HG03558 (cell line): ENCODE results near the gene KCNQ1.

Experiments
- ATAC-seq: cut with Tn5 transposase; IDR thresholded peaks from one replicate; pipeline ENCODE4 v1.9.1; 2021; ENCODE audit warnings: moderate number of reproducible peaks; ENCODE audit not compliant: unreplicated experiment; ENCODE audit errors: extremely low read depth

The KCNQ1 gene

GRCh38 chr11:2715716-2716350 is 271.0 kb downstream of the KCNQ1 start:
- ATAC-seq, result no peak

- no peak for ATAC-seq
Observed at GRCh38 chr11:2716376-2717095, 271.7 kb downstream of the KCNQ1 start.

GRCh38 chr11:2717561-2718325 is 272.9 kb downstream of the KCNQ1 start:
- ATAC-seq, result no peak

GRCh38 chr11:2718817-2719438 is 274.1 kb downstream of the KCNQ1 start:
- ATAC-seq, result no peak

GRCh38 chr11:2719831-2720590 is 275.2 kb downstream of the KCNQ1 start:
- no peak for ATAC-seq

GRCh38 chr11:2721210-2721916 is 276.6 kb downstream of the KCNQ1 start:
- ATAC-seq, result no peak

- ATAC-seq, result no peak
Observed at GRCh38 chr11:2722955-2723354, 278.1 kb downstream of the KCNQ1 start.

- ATAC-seq, result no peak
Observed at GRCh38 chr11:2724104-2724503, 279.3 kb downstream of the KCNQ1 start.

GRCh38 chr11:2724653-2725367 is 280.0 kb downstream of the KCNQ1 start:
- ATAC-seq, result no peak

- ATAC-seq, result no peak
Observed at GRCh38 chr11:2725368-2726300, 280.8 kb downstream of the KCNQ1 start.

- ATAC-seq, result no peak
Observed at GRCh38 chr11:2726964-2727363, 282.2 kb downstream of the KCNQ1 start.

- ATAC-seq, result no peak
Observed at GRCh38 chr11:2728128-2728662, 283.4 kb downstream of the KCNQ1 start.

- no peak for ATAC-seq
Observed at GRCh38 chr11:2728663-2729332, 284.0 kb downstream of the KCNQ1 start.

- ATAC-seq, result no peak
Observed at GRCh38 chr11:2729841-2730240, 285.0 kb downstream of the KCNQ1 start.

- ATAC-seq, result no peak
Observed at GRCh38 chr11:2730272-2731129, 285.7 kb downstream of the KCNQ1 start.
